ENCODE data around the gene GABPB2. TPM values are rescaled to one million over a fixed set of nuclear protein-coding genes. Genes with fewer than 3 reads are reported as not detected.
"Not testable (repeated sequence)": the region's sequence is repeated elsewhere in the genome, so short reads cannot be mapped to it uniquely, and the experiment has no call there.

GABPB2 gene
- total RNA-seq, 1 donor from 2014 or later: 28.7 TPM

DNA sequence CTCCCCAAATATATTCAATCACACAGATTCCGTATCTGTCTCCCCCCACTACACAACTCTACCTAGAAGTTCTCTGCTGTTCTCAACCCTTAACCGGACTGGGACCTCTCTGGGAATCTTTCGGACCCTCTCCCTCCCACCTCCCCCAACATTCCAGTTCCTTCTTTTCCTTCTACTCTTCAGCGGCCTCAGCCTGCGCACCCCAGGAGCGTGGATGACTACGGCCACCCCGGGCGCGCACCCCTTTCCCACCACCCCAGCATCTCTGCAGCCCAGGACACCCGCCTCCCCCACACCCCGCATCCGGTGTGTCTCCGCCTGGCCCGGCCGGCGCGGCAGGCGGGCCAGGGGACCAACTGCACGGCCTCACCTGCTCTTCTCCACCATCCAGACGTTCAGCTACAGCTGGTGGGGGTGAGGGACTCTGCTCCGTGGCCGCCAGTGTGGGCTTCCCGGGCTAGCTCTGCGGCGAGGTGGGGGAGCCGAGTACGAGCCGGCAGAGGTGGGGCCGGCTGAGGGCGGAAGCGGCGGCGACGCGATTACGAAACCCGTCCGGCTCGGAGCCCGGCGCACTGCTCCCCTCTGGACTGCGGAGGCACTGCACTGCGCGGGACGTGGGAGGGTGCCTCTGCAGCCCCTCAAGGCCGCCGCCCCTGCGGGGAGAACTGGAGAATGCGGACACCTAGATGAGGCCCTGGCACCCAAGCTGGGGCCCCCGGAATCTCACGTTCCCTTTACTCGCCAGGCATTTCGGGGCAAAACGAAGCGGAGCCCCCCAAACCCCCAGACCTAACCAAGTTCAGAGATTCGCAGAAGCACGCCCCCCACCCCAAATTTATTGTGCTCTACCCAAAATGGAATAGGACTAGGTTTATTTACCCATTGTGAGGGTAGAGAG is 11.2 kb upstream of the GABPB2 start, which contains the start of gene CDC42SE1:
TSS of gene CDC42SE1 (minus strand) at position 514 of the 898 bp plus-strand sequence. CDS start 3,892 bp downstream, outside the sequence.
- intact Hi-C loops (cut with micrococcal nuclease): loop anchor here (1.0 to 10.0 kb wide), 5 partner anchors 11 to 695 kb away; partner anchors contain the start of genes GABPB2, RPRD2 and TNFAIP8L2

DNA sequence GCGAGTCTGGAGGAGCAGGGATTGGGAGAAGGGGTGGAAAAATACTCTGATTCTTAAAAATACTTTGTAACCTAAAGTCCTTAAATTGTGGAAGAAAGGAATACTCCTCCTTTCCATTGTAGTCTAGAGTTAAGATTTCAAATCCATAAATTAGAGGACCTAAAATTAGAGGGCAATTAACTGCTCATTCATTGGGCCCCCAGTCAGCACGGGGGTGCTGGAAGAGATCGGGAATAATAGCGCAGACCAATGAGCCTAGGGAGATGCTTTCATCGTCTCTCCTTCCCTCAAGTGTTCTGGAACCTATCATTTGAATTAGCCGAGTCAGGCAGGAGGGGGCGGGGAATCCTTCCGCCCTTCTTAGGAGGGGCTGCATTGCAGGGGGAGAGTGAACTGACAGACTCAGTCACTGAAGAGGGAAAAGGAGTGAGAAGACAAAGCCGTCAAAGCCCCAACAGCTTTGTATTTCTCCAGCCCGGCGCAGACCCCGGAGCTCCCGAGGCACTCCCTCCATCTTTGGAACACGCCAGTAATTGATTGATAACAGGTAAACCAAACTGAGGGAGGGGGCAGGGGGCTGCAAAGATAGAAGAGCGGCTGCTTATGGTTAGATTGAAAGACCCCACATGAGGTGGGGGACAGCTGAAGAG is 10.4 kb upstream of the GABPB2 start, which contains the start of gene MLLT11:
TSS of gene MLLT11 (plus strand) at position 391 of the 650 bp plus-strand sequence. CDS start 6,828 bp downstream, outside the sequence.
- intact Hi-C loops (cut with micrococcal nuclease): no loop called here

DNA sequence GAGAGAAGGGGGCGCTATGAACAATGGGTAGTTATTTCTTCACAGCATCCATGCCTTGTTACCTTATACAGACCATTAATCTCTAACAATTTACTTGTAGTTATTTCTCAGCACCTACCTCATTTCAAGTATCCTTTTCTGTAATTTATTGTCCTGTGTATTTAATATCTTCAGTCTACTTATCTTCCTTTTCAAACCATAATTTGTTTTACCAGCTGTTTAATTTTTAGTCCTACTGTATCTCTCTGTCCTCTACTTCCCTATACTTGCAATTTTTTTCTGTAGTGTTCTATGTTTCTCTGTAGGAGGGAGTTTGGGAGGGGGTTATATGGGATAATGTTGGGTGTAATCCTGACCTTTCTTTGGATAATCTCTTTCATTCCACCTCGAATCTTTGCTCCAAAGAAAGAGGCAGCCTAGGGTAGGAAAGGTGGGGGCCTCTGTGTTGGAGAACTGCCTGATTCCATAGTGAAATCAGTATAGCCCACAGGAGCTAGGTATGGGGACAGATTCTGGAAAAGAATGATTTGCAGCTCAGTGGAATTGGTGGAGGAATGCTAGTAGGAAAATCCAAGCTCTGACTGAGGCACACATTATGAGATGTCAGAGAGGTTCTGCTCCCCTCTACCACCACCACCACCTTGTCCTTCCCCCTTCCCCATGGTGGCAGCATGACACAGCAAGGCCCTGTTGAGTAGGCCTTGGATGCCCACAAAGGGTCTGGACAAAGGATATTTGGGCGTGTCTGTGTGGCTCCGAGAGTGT is 9.7 kb upstream of the GABPB2 start:
- intact Hi-C loops (cut with micrococcal nuclease): no loop called here

DNA sequence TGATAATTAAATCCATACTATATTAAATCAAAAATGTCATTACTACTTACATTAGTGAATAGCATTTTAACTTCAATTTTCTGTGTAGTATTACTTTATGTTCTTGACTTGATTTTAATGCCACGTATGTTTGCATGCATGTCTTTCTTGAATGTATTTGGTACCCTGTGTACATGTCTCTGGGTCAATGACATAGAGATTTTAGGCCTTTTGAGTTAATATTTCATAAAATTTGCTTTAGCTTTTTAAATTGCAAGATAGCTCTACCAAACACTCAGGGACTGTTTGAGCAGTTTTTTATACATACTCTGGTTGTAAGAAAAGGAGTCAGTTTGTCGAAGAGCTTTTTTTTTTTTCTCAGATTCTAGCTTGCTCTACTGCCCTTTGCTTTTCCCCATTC is 8.9 kb upstream of the GABPB2 start:
- intact Hi-C loops (cut with micrococcal nuclease): no loop called here

DNA sequence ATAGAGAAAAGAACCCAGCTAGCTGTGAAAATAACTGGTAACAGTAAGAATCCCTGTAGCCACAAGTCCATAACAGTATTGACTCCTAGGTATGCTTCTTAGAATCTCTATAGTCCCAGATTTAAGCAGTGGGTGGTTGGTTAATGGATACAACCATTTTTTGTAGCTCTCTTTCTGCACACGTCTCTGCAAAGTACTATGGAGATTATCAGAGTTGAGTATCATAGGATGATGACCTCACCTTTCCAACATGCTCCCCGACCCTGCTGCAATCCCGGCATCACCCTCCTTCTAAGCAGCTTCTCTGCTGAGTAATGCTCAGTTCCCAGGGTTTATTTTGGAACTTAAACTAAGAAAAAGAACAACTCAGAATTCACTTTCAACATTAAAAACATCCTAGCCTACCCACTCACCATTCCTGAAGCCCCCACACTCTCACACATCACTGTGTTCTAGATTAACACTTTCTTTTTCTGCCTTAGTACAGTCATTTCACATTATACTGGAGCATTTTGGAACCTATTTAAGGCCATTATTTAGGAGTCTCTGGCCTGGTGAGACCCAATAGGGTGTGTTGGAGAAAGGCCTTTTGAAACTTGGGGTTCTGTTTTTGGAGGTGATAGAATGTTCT is 7.7 kb upstream of the GABPB2 start:
- intact Hi-C loops (cut with micrococcal nuclease): no loop called here

DNA sequence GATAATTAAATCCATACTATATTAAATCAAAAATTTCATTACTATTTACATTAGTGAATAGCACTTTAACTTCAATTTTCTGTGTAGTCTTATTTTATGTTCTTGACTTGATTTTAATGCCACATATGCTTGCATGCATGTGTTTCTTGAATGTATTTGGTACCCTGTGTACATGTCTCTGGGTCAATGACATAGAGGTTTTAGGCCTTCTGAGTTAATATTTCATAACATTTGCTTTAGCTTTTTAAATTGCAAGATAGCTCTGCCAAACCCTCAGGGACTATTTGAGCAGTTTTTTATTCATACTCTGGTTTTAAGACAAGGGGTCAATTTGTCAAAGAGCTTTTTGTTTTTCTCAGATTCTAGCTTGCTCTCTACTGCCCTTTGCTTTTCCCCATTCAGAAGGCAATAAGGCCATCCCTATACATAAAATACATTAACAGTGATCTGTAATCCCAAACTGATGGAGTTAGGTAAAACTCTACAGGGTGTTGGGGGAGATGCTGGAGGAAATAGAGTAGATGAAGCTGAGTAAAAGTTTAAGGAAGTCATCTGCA is 5.4 kb upstream of the GABPB2 start:
- intact Hi-C loops (cut with micrococcal nuclease): no loop called here

DNA sequence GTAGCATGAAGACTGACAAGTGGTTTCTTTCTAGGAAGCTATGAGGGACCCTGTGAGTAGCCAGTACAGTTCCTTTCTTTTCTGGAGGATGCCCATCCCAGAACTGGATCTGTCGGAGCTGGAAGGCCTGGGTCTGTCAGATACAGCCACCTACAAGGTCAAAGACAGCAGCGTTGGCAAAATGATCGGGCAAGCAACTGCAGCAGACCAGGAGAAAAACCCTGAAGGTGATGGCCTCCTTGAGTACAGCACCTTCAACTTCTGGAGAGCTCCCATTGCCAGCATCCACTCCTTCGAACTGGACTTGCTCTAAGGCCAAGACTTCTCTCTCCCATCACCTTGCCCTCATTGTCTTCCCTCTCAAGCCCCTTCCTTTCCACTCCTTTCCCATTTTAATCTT is 3.4 kb upstream of the GABPB2 start:
- intact Hi-C loops (cut with micrococcal nuclease): no loop called here

DNA sequence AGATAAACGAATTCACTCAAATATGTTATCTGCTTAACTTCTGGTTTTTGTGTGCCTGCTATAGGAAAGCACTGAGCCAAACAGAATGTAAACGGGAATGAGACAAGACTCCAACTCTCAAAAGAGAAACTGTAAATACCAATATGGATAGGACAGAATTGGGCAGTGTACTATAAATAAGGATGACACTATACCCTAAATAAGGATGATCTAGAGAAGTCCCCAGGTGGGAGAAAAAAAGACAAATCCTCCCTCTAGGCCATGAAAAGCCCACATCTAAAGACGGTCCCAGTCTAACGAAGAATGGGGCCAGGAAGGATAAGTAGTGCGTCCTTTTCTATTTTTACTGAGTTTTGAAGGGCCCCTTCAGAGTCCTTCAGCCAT is 1.5 kb upstream of the GABPB2 start:
- intact Hi-C loops (cut with micrococcal nuclease): no loop called here

DNA sequence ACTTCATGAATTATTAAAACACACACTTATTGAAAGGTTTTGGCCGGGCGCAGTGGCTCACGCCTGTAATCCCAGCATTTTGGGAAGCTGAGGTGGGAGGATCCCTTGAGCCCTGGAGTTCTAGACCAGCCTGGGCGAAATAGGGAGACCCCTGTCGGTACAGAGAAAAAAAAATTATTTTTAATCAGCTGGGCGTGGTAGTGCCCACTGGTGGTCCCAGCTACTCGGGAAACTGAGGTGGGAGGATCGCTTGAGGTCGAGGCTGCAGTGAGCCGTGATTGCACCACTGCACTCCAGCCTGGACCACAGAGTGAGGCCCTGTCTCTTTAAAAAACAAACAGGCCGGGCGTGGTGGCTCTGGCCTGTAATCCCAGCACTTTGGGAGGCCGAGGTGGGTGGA is 1.7 kb downstream of the GABPB2 start:
- intact Hi-C loops (cut with micrococcal nuclease): no loop called here

DNA sequence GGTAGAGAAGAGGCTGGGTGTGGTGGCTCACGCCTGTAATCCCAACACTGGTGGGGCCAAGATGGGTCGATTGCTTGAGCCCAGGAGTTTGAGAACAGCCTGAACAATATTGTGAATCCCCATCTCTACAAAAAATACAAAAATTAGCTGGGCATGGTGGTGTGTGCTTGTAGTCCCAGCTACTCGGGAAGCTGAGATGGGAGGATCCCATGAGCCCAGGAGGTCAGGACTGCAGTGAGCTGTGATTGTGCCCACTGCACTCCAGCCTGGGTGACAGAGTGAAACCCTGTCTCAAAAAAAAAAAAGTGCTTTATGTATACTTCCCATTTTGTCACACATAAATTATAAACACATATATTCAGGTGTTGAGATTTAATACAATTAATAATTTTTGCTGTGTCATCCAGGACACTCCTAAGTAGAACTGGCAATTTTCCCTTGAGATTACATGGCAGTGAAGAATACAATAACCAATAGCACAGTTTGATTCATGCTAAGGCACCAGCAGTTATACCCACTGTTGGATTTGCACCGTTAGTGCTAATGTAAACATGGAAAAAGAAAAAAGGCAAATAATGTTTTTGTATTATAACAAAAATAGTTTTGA is 15.5 kb downstream of the GABPB2 start:
- intact Hi-C loops (cut with micrococcal nuclease): no loop called here

DNA sequence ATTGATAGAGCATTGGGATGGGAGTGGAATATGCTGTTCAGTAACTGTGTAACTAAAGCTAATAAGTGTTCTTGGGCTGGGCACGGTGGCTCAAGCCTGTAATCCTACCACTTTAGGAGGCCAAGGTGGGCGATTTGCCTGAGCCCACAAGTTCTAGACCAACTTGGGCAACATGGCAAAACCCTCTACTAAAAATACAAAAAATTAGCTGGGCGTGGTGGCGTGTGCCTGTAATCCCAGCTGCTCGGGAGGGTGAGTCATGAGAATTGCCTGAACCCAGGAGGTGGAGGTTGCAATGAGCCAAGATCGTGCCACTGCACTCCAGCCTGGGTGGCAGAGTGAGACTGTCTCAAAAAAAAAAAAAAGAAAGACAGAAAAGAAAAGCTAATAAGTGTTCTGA is 26.9 kb downstream of the GABPB2 start:
- intact Hi-C loops (cut with micrococcal nuclease): not testable (repeated sequence)

DNA sequence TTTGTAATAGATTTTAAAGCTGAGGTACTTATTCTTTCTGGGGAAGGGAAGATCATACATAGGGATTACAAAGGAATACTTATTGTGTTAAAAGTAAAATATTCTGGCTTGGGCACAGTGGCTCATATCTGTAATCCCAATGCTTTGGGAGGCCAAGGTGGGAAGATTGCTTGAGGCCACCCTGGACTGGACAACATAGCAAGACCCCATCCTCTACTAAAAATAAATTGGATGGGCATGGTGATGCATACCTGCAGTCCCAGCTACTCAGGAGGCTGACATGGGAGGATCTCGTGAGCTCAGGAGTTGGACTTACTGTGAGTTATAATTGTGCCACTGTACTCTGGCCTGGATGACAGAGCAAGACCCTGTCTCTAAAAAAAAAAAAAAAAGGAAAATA is 27.6 kb downstream of the GABPB2 start:
- intact Hi-C loops (cut with micrococcal nuclease): no loop called here

DNA sequence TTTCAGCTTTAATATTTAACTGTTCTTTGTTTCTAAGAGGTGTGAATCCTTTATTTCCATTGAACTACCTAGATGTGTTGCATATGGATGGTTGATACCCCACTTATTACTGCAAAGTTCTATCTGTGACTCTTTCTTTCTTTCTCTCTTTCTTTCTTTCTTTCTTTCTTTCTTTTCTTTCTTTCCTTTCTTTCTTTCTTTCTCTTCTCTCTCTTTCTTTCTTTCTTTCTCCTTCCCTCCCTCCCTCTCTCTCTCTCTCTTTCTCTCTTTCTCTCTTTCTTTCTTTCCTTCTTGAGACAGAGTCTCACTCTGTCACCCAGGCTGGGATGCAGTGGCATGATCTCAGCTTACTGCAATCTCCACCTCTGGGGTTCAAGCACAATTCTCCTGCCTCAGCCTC is 34.1 kb downstream of the GABPB2 start:
- intact Hi-C loops (cut with micrococcal nuclease): no loop called here

DNA sequence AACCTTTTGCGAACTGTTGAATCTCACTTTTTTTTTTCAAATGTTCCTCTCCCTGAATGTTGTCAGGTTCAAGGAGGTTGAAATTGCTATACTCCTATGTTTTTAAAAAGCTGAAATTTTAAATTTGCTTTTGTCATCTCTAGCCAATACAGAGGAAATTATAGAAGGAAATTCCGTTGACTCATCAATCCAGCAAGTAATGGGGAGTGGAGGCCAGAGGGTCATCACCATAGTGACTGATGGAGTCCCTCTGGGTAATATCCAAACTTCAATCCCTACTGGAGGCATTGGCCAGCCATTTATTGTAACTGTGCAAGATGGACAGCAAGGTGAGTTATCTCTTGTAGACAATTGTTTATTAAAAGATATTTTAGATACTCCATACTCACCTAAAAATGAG is 36.3 kb downstream of the GABPB2 start:
- intact Hi-C loops (cut with micrococcal nuclease): no loop called here

DNA sequence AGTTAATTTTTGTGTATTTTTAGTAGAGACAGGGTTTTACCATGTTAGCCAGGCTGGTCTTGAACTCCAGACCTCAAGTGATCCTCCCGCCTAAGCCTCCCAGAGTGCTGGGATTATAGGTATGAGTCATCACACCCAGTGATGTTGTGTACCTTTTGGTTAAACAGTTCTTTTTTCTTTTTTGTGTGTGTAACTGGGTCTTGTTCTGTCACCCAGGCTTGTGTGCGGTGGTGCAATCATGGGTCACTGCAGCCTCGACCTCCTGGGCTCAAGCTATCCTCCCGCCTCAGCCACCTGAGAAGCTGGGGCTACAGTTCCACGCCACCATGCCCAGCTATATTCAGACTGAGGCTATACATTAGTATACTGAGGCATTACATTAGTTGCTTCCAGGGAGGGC is 37.8 kb downstream of the GABPB2 start:
- intact Hi-C loops (cut with micrococcal nuclease): no loop called here

DNA sequence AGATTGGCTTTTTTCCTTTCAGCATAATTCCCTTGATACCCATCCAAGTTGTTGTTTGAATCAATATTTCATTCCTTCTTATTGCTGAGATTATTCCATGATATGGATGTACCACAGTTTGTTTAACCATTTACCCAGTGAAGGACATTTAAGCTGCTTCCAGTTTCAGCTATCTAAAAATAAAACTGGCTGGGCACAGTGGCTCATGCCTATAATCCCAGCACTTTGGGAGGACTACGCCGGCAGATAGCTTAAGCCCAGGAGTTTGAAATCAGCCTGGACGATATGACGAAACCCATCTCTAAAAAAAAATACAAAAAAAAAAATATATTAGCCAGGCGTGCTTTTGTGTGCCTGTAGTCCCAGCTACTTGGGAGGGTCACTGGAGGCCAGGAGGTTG is 43.3 kb downstream of the GABPB2 start:
- intact Hi-C loops (cut with micrococcal nuclease): no loop called here

DNA sequence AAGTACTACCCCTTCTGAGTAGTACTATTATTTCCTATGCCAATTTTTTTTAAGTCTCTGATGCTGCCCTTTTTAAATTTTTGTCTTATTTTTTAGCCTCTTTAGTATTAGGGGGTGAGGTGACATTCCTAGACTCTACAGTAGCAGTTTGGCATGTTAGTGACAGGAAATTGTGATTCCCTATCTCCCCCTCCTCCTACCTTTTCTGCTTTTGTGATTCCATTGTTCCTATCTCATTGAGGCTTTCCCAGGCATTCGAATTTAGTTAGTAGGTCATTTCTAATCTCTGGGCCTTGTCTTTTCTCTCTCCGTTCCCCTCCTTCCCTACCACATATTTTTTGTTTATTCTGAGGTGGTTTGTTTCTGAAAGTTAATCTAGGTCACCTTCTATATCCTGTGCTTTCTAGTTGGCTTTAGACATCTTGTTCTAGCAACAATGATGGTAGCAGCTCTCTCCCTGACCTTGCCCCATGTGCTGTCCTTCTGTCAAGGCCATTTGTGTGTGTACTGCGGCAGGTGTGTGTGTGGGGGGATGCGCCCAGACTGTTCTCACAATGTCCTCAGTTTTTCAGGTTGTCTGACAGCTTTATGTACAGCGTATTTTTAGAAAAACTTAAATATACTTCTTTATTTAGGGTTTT is 54.3 kb downstream of the GABPB2 start:
- intact Hi-C loops (cut with micrococcal nuclease): no loop called here

DNA sequence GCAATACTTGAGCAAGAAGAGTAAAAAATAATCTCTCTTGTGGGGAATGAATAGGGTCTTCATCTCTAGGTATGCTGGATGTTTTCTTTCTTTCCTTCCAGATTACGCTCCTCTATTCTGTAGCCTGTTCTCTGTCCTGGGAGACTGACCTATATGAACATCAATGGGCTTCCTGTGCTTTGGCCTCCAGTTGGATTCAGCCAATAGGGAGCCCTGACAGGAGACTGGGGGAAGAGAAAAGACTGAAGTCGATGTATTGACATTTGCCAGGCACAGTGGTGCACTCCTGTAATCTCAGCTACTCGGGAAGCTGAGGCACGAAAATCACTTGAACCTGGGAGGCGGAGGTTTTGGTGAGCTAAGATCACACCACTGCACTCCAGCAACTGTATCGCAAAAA is 58.2 kb downstream of the GABPB2 start:
- intact Hi-C loops (cut with micrococcal nuclease): no loop called here

DNA sequence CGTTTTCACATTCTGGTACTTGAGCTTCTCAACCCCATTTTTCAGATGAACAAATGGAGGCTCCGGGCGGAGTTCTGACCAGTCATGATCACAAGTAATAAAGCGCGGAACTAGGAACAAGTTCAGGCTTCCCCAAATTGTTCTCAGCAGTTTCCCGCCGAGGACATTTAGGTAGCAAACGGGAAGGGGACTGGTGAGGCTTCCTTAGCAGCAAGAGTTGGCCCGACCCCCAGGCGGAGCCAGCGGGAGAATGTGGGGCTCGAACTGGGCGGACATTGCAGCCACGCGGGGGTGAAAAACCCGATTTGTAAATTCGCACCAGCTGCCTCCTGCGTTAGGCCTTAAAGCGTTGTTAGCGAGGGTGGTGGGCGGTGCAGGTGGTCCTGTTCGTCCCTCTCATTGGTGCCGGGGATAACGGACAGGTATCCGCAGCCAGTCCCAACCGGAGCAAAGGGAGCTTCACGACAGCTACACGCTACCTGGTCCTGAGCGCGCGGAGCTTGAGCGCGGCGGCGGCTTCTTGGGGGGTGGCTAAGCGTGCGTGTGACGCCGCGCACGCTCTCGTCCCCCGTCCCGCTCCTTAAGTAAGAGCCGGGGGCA is 60.5 kb downstream of the GABPB2 start:
- intact Hi-C loops (cut with micrococcal nuclease): no loop called here

Data from T-helper 2 cell treated with Interferon-gamma antibody and Interleukin-4, amounts not matched to agents 100 ng/mL and 5 ng/mL, for 36 hours (primary cell).